GM18499 (cell line): Measurements from ENCODE around the gene VPS45.

Experiments used
- ATAC-seq: cut with Tn5 transposase; IDR thresholded peaks from one replicate; pipeline ENCODE4 v1.9.1; 2021; ENCODE audit warnings: moderate number of reproducible peaks; ENCODE audit not compliant: insufficient read depth, unreplicated experiment

Gene VPS45

GRCh38 chr1:150072959-150073358 lies 5.4 kb downstream of the VPS45 start:
- ATAC-seq, result no peak

- no peak for ATAC-seq
These were observed 5.9 kb downstream of the VPS45 start for GRCh38 chr1:150073516-150073915.

- no peak for ATAC-seq
These were observed 8.5 kb downstream of the VPS45 start for GRCh38 chr1:150076066-150076465.

GRCh38 chr1:150076985-150077384 lies 9.4 kb downstream of the VPS45 start:
- no peak for ATAC-seq

- no peak for ATAC-seq
These were observed 13.2 kb downstream of the VPS45 start for GRCh38 chr1:150080784-150081183.

GRCh38 chr1:150082494-150082893 lies 14.9 kb downstream of the VPS45 start:
- no peak for ATAC-seq

GRCh38 chr1:150083907-150084306 lies 16.3 kb downstream of the VPS45 start:
- no peak for ATAC-seq

- no peak for ATAC-seq
These were observed 17.8 kb downstream of the VPS45 start for GRCh38 chr1:150085406-150085805.

- no peak for ATAC-seq
These were observed 19.8 kb downstream of the VPS45 start for GRCh38 chr1:150087415-150087814.

- no peak for ATAC-seq
These were observed 22.4 kb downstream of the VPS45 start for GRCh38 chr1:150089846-150090520.

GRCh38 chr1:150092180-150092791 lies 24.7 kb downstream of the VPS45 start:
- no peak for ATAC-seq

GRCh38 chr1:150093805-150094204 lies 26.2 kb downstream of the VPS45 start:
- no peak for ATAC-seq

GRCh38 chr1:150094734-150095265 lies 27.2 kb downstream of the VPS45 start:
- ATAC-seq, result no peak

GRCh38 chr1:150102986-150103385 lies 35.4 kb downstream of the VPS45 start:
- ATAC-seq, result no peak

- ATAC-seq, result no peak
These were observed 38.8 kb downstream of the VPS45 start for GRCh38 chr1:150106341-150106740.

GRCh38 chr1:150109586-150109985 lies 42.0 kb downstream of the VPS45 start:
- no peak for ATAC-seq

GRCh38 chr1:150110116-150110515 lies 42.5 kb downstream of the VPS45 start:
- ATAC-seq, result no peak

- no peak for ATAC-seq
These were observed 44.1 kb downstream of the VPS45 start for GRCh38 chr1:150111670-150112069.

GRCh38 chr1:150115121-150115520 lies 47.5 kb downstream of the VPS45 start:
- ATAC-seq, result no peak

GRCh38 chr1:150118716-150119115 lies 51.1 kb downstream of the VPS45 start:
- no peak for ATAC-seq

- ATAC-seq, result no peak
These were observed 53.8 kb downstream of the VPS45 start for GRCh38 chr1:150121236-150121862.
